Activated naive CD8-positive, alpha-beta T cell treated with anti-CD3 and anti-CD28 coated beads, Interleukin-2, amount 10 ng/mL, durations not matched to agents 7 days and 5 days (primary cell): ENCODE data around the gene SEC23B. TPM values are rescaled to one million over a fixed set of nuclear protein-coding genes. Genes with fewer than 3 reads are reported as not detected.

Source experiments
- ATAC-seq: fragments of 150-1000 bp; cut with Tn5 transposase; one replicate; pipeline ENCODE4 v1.10.0; 2021; ENCODE audit warnings: low read depth, moderate library complexity
- POLR2A ChIA-PET: fragments of 350-600 bp; sonication (Branson Sonifier 250); formaldehyde crosslinking; loops from one replicate; lab custom pipeline; 2021; ENCODE audit warnings: antibody characterized with exemption; lab: Charles Lee
- DNase-seq: peaks from one replicate; pipeline ENCODE4 v3.0.0; 2021
- H3K27ac Mint-ChIP-seq: one replicate; pipeline ENCODE4 v1.8.0; 2022; ENCODE audit warnings: mild to moderate bottlenecking, mixed read lengths
- H3K27me3 Mint-ChIP-seq: one replicate; pipeline ENCODE4 v1.8.0; 2022; ENCODE audit warnings: mild to moderate bottlenecking, moderate library complexity, mixed read lengths
- H3K36me3 Mint-ChIP-seq: one replicate; pipeline ENCODE4 v1.8.0; 2021; ENCODE audit warnings: mild to moderate bottlenecking, mixed read lengths
- H3K4me1 Mint-ChIP-seq: one replicate; pipeline ENCODE4 v1.8.0; 2021; ENCODE audit warnings: mixed read lengths
- H3K4me3 Mint-ChIP-seq: one replicate; pipeline ENCODE4 v1.8.0; 2022; ENCODE audit warnings: mild to moderate bottlenecking, moderate library complexity, mixed read lengths
- H3K9me3 Mint-ChIP-seq: one replicate; pipeline ENCODE4 v1.8.0; 2021; ENCODE audit warnings: mixed read lengths
- total RNA-seq, 2 experiments: library from RNA; stranded (reverse); gene quantifications; one replicate each; pipeline ENCODE4 v1.2.3, GENCODE V29; 2021

Gene SEC23B
- total RNA-seq, 2 experiments from 2014 or later, result 64.0 to 65.0 TPM

DNA sequence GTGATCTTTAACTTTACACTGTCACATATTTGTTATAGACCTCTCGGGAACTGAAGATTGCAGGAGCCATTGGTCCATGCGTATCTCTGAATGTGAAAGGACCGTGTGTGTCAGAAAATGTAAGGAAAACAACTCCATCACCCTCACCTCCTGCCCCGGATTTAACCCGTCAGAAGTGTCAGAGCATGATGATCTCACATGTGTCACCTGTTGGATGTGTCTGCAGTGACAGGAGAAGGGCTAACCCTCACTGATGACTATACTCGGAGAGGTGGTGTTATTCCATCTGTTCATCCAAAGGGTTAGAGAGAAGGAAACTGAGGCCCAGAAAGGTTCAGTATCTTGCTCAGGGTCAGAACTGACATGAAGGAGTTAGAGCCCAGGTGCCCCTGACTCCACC, 24.9 kb downstream of the SEC23B start:
- H3K4me1 Mint-ChIP-seq, result no peaks in the 10 kb centered on the region
- H3K27me3 Mint-ChIP-seq, result no peaks in the 10 kb centered on the region
- no peak for DNase-seq
- no peak for ATAC-seq
- H3K4me3 Mint-ChIP-seq, result no peak overlapping the region
- H3K9me3 Mint-ChIP-seq, result peaks cover 3% of the 10 kb centered on the region
- POLR2A ChIA-PET, result no interaction called here
- H3K36me3 Mint-ChIP-seq, result peaks cover 38% of the 10 kb centered on the region
- no peak overlapping the region for H3K27ac Mint-ChIP-seq

DNA sequence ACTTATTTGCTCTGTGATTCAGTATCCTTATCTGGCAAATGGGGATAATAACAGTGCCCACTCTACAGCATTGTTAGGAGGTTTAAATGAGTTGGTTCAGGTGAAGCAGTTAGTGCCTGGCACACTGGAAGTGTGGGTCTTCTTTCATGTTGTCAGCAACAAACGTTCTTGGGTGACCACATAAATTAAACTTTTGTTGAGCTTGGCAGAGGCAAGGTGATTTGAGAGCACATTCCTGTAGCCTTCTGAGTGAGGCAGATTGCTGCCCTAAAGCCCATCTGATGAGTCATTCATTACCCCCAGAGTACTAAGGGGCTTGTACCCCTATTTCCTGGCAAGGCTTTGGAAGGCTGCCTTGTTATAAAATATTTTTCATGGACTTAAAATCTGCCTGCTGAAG, 25.8 kb downstream of the SEC23B start:
- ATAC-seq, result no peak
- Mint-ChIP-seq H3K9me3 (peaks cover 3% of the 10 kb centered on the region), H3K27me3 (no peaks in the 10 kb centered on the region), H3K27ac (no peak overlapping the region), H3K36me3 (peaks cover 40% of the 10 kb centered on the region), H3K4me3 (no peak overlapping the region), H3K4me1 (no peaks in the 10 kb centered on the region)
- DNase-seq, result no peak
- POLR2A ChIA-PET, result no interaction called here

DNA sequence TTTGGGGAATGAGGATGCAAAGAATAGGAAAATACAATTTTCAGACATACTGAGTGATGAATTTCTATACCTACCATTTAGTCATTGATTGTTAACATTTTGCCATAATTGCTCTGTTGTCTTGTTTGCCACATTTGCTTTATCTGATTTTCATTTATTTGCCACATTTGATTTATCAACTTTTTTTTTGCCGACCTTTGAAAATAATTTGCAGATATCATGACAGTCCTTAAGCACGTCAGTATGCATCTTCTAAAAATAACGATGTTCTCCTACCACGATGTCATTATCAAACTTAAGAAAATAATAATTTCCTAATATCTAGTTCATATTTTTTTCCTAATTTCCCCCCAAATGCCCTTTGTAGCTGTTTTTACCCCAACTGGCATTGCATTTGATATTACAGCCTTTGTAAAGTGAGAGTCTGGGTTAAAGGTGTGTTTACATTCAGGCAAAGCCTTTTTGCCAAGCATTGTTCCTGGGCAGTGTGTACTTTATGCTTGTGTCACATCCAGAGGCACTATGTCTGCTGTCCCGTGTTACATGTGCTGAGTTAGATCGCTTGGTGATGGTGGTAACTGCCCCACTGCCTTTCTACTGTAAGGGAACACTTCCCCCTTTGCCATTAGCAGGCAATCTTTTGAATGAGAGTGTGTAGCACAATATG, 26.4 kb downstream of the SEC23B start:
- no peaks in the 10 kb centered on the region for H3K4me1 Mint-ChIP-seq
- no peaks in the 10 kb centered on the region for H3K27me3 Mint-ChIP-seq
- POLR2A ChIA-PET, result no interaction called here
- no peak overlapping the region for H3K27ac Mint-ChIP-seq
- H3K36me3 Mint-ChIP-seq, result peaks cover 36% of the 10 kb centered on the region
- DNase-seq (no peak), ATAC-seq (no peak)
- no peak overlapping the region for H3K4me3 Mint-ChIP-seq
- peaks cover 3% of the 10 kb centered on the region for H3K9me3 Mint-ChIP-seq

DNA sequence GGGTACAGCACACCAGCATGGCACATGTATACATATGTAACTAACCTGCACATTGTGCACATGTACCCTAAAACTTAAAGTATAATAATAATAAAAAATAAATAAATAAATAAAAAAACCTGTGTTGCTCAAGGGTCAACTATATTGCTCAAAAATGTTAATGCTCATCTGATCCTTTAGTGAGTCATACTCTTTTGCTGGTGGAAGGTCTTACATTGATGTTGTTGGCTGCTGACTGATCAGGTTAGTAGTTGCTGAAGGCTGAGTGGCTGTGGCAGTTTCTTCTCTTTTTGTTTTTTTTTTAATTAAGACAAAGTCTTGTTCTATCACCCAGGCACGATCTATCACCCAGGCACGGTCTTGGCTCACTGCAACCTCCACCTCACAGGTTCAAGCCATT, 29.9 kb downstream of the SEC23B start:
- POLR2A ChIA-PET, result no interaction called here
- H3K4me3 Mint-ChIP-seq, result no peak overlapping the region
- H3K4me1 Mint-ChIP-seq, result no peaks in the 10 kb centered on the region
- no peaks in the 10 kb centered on the region for H3K27me3 Mint-ChIP-seq
- H3K27ac Mint-ChIP-seq, result no peak overlapping the region
- DNase-seq (no peak), ATAC-seq (no peak)
- peaks cover 43% of the 10 kb centered on the region for H3K36me3 Mint-ChIP-seq
- H3K9me3 Mint-ChIP-seq, result peaks cover 3% of the 10 kb centered on the region

DNA sequence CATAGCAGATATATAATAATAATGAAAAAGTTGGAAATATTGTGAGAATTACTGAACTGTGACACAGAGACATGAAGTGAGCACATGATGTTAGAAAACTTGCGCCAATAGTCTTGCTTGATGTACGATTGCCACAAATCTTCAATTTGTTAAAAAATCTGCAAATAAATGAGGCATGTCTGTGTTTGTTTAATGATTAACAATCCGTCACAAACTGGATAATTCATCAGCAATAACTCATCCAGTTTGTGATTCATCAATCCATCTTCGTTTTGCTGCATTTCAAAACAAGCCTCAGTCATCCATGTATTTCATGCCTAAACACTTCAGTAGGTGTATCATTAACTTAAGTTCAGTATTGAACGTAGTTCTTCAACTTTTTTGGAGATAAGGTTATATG, 34.0 kb downstream of the SEC23B start:
- POLR2A ChIA-PET, result no interaction called here
- H3K27me3 Mint-ChIP-seq, result no peaks in the 10 kb centered on the region
- ATAC-seq, result no peak
- no peaks in the 10 kb centered on the region for H3K4me1 Mint-ChIP-seq
- peaks cover 1% of the 10 kb centered on the region for H3K9me3 Mint-ChIP-seq
- H3K4me3 Mint-ChIP-seq, result no peak overlapping the region
- no peak overlapping the region for H3K27ac Mint-ChIP-seq
- H3K36me3 Mint-ChIP-seq, result peaks cover 30% of the 10 kb centered on the region
- no peak for DNase-seq

DNA sequence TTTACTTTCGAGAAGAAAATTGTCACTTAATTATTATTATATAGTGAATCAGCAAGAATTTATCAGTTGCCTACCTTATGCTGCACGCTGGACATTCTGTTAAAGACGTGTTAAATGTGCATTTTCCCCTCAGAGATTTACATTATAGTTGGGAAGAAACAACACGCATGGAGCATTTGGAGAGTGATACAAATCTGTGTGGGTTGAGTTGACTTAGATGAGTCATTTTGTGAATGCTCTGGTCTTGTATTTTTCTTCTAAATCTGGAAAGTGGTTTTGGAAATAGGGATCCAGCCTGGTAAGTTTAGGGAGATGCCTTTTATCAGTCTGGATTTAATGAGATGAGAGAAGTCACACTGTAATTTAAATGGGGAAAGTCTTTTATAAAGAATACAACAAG, 35.5 kb downstream of the SEC23B start:
- no peaks in the 10 kb centered on the region for H3K9me3 Mint-ChIP-seq
- H3K27ac Mint-ChIP-seq, result no peak overlapping the region
- H3K36me3 Mint-ChIP-seq, result peaks cover 22% of the 10 kb centered on the region
- no peaks in the 10 kb centered on the region for H3K27me3 Mint-ChIP-seq
- POLR2A ChIA-PET, result no interaction called here
- DNase-seq (no peak), ATAC-seq (no peak)
- no peak overlapping the region for H3K4me3 Mint-ChIP-seq
- no peaks in the 10 kb centered on the region for H3K4me1 Mint-ChIP-seq

DNA sequence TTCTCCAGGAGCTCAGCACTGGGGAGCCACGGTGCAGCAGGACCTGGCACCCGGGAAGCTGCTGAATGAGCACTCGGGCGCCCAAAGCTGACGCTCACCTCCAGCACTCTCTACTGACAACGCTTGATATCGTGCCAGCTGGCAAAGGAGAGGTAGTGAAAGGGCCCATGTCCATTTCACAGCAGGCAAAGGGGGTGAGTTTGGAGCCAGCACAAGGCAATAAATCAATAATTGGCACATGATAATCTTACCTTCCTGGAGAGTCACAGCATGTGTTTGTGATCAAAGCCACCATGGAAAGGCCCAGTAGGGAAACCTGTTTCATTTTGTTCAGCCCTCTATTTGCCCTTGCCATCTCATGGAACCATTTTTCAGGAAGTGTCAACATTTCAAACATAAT, 36.2 kb downstream of the SEC23B start:
- H3K36me3 Mint-ChIP-seq, result peaks cover 22% of the 10 kb centered on the region
- POLR2A ChIA-PET, result no interaction called here
- no peaks in the 10 kb centered on the region for H3K4me1 Mint-ChIP-seq
- no peaks in the 10 kb centered on the region for H3K27me3 Mint-ChIP-seq
- H3K4me3 Mint-ChIP-seq, result no peak overlapping the region
- no peak overlapping the region for H3K27ac Mint-ChIP-seq
- ATAC-seq (no peak), DNase-seq (no peak)
- H3K9me3 Mint-ChIP-seq, result no peaks in the 10 kb centered on the region

DNA sequence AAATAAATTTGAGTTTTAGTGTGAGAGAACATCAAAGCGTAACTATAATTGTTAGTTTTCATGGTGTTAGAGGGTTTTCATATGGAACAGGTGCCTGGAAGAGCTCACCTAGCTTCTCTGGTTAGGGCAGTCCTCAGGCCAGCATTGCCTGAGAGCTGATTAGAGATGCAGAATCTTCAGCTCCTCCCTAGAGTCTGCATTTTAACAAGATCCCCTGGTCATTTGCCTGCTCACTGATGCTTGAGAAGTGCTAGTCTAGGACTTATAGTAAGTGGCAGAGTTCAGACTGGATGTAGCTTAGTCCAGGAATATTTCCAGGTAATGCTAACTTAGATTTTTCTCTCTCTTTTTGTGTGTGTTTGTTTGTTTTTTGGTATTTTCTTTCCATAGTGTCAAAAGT, 37.8 kb downstream of the SEC23B start:
- POLR2A ChIA-PET, result no interaction called here
- no peak overlapping the region for H3K27ac Mint-ChIP-seq

DNA sequence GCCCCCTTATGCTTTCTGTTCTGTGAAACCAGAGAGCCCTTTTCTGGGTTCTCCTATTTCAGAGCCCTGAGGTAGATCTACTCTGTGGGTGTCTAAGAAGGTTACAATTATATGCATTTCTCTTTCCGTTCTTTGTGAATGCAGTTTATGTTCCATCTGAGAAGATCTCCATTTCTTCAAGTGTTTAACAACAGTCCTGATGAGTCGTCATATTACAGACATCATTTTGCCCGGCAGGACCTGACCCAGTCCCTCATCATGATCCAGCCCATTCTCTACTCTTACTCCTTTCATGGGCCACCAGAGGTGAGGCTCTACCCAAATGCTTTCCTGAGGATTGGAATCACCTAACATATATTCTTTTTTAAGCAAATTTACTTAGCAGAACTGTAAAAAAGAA, 40.7 kb downstream of the SEC23B start:
- no peak overlapping the region for H3K4me3 Mint-ChIP-seq
- peaks cover 16% of the 10 kb centered on the region for H3K36me3 Mint-ChIP-seq
- no peaks in the 10 kb centered on the region for H3K27me3 Mint-ChIP-seq
- no peak for ATAC-seq
- no peak for DNase-seq
- no peaks in the 10 kb centered on the region for H3K4me1 Mint-ChIP-seq
- no peaks in the 10 kb centered on the region for H3K9me3 Mint-ChIP-seq
- no peak overlapping the region for H3K27ac Mint-ChIP-seq
- POLR2A ChIA-PET, result no interaction called here

More for the DNA sequence above, 37.8 kb downstream of the SEC23B start:
- DNase-seq, result no peak
- H3K4me3 Mint-ChIP-seq, result no peak overlapping the region
- no peaks in the 10 kb centered on the region for H3K9me3 Mint-ChIP-seq
- ATAC-seq, result no peak
- H3K36me3 Mint-ChIP-seq, result peaks cover 19% of the 10 kb centered on the region
- H3K4me1 Mint-ChIP-seq, result no peaks in the 10 kb centered on the region
- no peaks in the 10 kb centered on the region for H3K27me3 Mint-ChIP-seq

DNA sequence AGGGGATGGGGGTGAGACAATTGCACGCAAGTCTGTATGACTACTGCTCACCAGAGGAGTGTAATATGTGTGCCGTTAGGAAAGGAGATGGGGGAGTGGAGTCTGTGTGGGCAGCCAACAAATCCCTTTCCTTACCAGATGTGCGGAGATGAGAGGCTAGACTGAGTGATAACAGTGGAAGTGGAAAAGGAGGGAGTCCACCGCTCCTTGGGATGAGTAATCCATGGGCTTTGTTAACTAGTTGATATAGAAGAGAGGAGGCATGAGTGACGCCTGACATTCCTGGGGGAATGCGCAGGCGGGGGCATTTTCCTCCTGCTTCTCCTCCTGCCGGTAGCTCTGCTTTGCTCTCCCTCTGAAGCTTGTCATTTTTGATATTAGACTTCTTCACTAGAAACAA, 46.0 kb downstream of the SEC23B start:
- H3K27ac Mint-ChIP-seq, result no peak overlapping the region
- no peaks in the 10 kb centered on the region for H3K4me1 Mint-ChIP-seq
- peaks cover 29% of the 10 kb centered on the region for H3K36me3 Mint-ChIP-seq
- DNase-seq (no peak), ATAC-seq (no peak)
- POLR2A ChIA-PET, result interaction anchor here (1.7 kb wide), 1 partner anchor 13 kb away, joined by 4 read pairs; no protein-coding TSS in a partner anchor
- no peaks in the 10 kb centered on the region for H3K27me3 Mint-ChIP-seq
- no peak overlapping the region for H3K4me3 Mint-ChIP-seq
- no peaks in the 10 kb centered on the region for H3K9me3 Mint-ChIP-seq

DNA sequence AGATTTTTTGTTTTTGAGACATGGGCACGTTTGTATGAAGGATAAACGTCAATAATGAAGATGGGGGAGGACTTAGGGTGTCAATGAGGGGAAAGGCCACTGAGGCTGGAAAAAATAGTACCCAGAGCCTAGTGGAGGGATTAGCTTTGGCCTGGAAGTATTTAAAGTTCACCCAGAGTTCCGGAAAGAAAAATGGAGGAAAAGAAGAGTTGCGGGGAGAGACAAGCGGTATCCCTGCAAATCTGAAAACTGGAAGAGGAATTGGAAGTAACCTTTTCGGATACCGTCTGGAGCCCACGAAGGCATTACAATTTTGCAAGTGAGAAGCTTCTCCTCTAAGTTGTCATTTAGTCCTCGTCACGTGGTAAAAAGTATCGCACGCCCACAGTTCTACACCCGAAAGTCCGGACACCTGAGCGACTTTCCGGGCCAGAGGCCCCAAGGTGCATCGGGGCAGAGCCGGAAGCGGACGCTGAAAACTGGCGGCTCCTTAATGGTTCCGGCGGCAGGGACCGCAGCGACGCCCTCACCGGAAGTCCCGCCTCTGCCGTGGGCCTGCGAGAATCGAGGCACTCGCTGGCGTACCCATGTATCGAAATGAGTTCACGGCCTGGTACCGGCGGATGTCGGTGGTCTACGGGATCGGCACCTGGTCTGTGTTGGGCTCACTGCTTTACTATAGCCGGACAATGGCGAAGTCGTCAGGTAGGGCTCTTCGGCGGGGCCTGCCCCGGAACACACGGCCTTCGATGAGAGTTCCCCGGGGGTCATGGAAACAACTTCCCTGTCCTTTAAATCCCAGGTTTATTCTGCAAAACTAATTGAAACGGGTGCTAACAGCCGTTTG, 59.4 kb downstream of the SEC23B start, which contains the start of gene SMIM26:
SMIM26 (plus strand) TSS at position 541 of the 847 bp plus-strand sequence; CDS start at position 588, 47 bp downstream.
- peak within 1 kb of the TSS; percentile 95 for H3K27ac Mint-ChIP-seq
- peaks cover 4% of the 10 kb centered on the region for H3K9me3 Mint-ChIP-seq
- H3K4me1 Mint-ChIP-seq, result peaks cover 8% of the 10 kb centered on the region
- DNase-seq (peak; percentile 94), ATAC-seq (peak; percentile 99)
- H3K4me3 Mint-ChIP-seq, result peak within 1 kb of the TSS; percentile 95
- H3K36me3 Mint-ChIP-seq, result peaks cover 37% of the 10 kb centered on the region
- POLR2A ChIA-PET, result interaction anchor here (0.9 to 1.4 kb wide), 3 partner anchors 12 to 279 kb away, joined by 4 to 12 read pairs (median 4); partner anchors contain the start of genes SEC23B and ZNF133
- H3K27me3 Mint-ChIP-seq, result no peaks in the 10 kb centered on the region

DNA sequence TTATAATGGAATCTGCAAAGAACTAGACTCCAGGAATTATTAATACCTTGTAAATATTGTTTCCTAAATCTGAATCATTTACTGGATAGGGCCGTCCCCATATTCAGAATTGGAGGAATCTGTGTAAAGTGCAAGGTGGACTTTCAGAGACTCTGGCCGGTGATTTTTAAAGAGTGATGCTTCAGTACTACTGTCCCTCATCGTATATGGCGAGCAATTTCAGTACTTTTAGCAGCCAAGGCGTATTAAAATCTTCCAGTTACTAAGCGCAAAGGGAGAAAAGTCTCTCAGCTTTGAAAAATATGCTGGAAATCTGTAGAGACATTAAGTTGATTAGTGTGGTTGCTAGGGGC, 60.0 kb downstream of the SEC23B start:
- POLR2A ChIA-PET, result interaction anchor here (1.2 kb wide), 1 partner anchor 60 kb away, joined by 12 read pairs; the partner anchor contains the start of gene SEC23B

DNA sequence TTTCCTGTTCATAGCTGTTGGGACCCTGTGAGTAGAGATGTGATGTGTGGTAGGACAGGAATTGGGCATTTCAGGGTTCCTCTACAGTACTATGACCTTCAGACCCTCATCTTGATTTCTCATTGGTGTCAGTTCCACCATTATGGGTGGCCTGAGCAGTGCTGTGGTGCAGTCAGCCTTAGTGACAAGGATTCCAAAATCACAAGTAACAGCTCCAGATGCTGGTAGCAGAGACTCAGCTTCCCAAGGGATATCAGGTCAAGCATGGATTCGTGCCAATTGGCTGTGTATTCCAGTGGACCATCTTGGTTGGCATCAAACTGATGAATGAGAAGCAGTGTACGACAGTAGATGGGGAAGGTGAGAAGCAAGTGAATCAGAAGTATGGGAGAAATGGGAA, 63.3 kb downstream of the SEC23B start:
- ATAC-seq (no peak), DNase-seq (no peak)
- Mint-ChIP-seq H3K27me3 (no peaks in the 10 kb centered on the region), H3K27ac (no peak overlapping the region), H3K4me3 (no peak overlapping the region), H3K4me1 (peaks cover 8% of the 10 kb centered on the region), H3K36me3 (peaks cover 29% of the 10 kb centered on the region), H3K9me3 (peaks cover 4% of the 10 kb centered on the region)
- POLR2A ChIA-PET, result no interaction called here

More for the DNA sequence above, 60.0 kb downstream of the SEC23B start:
- H3K9me3 Mint-ChIP-seq, result peaks cover 4% of the 10 kb centered on the region
- peaks cover 35% of the 10 kb centered on the region for H3K36me3 Mint-ChIP-seq
- H3K4me3 Mint-ChIP-seq, result peak overlapping the region; percentile 95
- ATAC-seq, result peak; percentile 6
- no peaks in the 10 kb centered on the region for H3K27me3 Mint-ChIP-seq
- peak overlapping the region; percentile 95 for H3K27ac Mint-ChIP-seq
- no peak for DNase-seq
- H3K4me1 Mint-ChIP-seq, result peaks cover 8% of the 10 kb centered on the region

DNA sequence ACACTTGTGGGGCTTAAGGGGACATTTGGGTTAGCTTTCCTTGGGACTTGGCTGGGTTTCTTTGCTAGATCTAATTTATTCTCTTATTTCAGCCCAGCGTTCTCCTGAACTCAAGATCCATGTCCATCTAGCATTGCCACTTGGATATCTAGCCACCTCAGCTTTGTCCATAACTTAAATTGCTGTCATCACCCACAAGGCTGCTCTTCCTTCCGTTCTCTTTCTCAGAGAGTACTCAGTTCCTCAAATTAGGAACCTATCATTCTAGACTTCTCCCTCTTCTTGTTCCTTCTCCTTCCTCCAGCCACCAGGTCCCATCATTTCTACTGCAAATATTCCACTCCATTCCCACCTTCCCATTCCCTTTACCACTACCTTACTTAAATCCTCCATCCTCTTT, 63.8 kb downstream of the SEC23B start:
- no peak for ATAC-seq
- POLR2A ChIA-PET, result no interaction called here
- Mint-ChIP-seq H3K27ac (no peak overlapping the region), H3K4me3 (no peak overlapping the region), H3K36me3 (peaks cover 29% of the 10 kb centered on the region), H3K27me3 (no peaks in the 10 kb centered on the region), H3K4me1 (peaks cover 4% of the 10 kb centered on the region), H3K9me3 (peaks cover 4% of the 10 kb centered on the region)
- DNase-seq, result no peak
